ENCODE results near the gene MBD3L3.
"Not testable (repeated sequence)": the region's sequence is repeated elsewhere in the genome, so short reads cannot be mapped to it uniquely, and the experiment has no call there.

The MBD3L3 gene

GRCh38 chr19:7030278-7030677, 28.2 kb downstream of the MBD3L3 start, which contains the start of gene MBD3L5:
Gene MBD3L5 (plus strand): TSS chr19:7030578. CDS start chr19:7030612, 34 bp downstream.
- H3K27me3 Mint-ChIP-seq, ATAC-seq, H3K4me1 Mint-ChIP-seq, H3K27ac Mint-ChIP-seq, H3K36me3 Mint-ChIP-seq, H3K9me3 Mint-ChIP-seq, H3K4me3 Mint-ChIP-seq: not testable (repeated sequence)

DNA sequence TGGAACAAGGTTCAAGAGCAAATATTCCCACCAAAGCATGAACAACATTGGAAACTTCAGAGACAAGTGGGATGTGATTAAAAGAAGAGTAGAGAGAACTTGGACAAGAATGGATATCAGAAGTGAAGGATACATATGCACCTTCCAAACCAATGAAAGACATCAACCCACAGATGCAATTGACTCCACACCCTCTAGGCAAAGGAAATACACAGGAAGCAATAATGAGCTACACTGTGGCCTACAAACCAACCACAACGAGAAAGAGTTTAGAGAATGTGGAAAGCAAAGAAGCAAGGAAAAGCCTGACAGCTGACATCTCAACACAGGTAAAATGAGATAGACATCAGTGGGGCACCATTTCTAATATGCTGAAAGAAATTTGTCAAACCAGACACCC, 29.7 kb downstream of the MBD3L3 start:
- ATAC-seq, H3K27ac Mint-ChIP-seq, H3K36me3 Mint-ChIP-seq, H3K9me3 Mint-ChIP-seq, H3K27me3 Mint-ChIP-seq, H3K4me3 Mint-ChIP-seq, H3K4me1 Mint-ChIP-seq: not testable (repeated sequence)

- H3K36me3 Mint-ChIP-seq, H3K4me3 Mint-ChIP-seq, H3K27me3 Mint-ChIP-seq, H3K9me3 Mint-ChIP-seq, H3K4me1 Mint-ChIP-seq, ATAC-seq, H3K27ac Mint-ChIP-seq: not testable (repeated sequence)
These were observed 37.1 kb downstream of the MBD3L3 start, which contains the start of gene MBD3L2B for GRCh38 chr19:7021331-7021730. Gene MBD3L2B (minus strand): TSS chr19:7021431. CDS start chr19:7021397, 34 bp downstream.

GRCh38 chr19:7018828-7019227, 39.6 kb downstream of the MBD3L3 start:
- H3K27me3 Mint-ChIP-seq, result peaks cover 7% of the 10 kb centered on the region
- H3K9me3 Mint-ChIP-seq, result no peaks in the 10 kb centered on the region
- ATAC-seq, result no peak
- H3K27ac Mint-ChIP-seq, result no peak overlapping the region
- H3K4me1 Mint-ChIP-seq, result no peaks in the 10 kb centered on the region
- no peaks in the 10 kb centered on the region for H3K36me3 Mint-ChIP-seq
- H3K4me3 Mint-ChIP-seq, result no peak overlapping the region

GRCh38 chr19:7013678-7014077, 44.8 kb downstream of the MBD3L3 start:
- Mint-ChIP-seq H3K4me3 (no peak overlapping the region), H3K36me3 (no peaks in the 10 kb centered on the region), H3K9me3 (no peaks in the 10 kb centered on the region), H3K27ac (no peak overlapping the region), H3K4me1 (peaks cover 11% of the 10 kb centered on the region), H3K27me3 (peaks cover 7% of the 10 kb centered on the region)
- ATAC-seq, result no peak

DNA sequence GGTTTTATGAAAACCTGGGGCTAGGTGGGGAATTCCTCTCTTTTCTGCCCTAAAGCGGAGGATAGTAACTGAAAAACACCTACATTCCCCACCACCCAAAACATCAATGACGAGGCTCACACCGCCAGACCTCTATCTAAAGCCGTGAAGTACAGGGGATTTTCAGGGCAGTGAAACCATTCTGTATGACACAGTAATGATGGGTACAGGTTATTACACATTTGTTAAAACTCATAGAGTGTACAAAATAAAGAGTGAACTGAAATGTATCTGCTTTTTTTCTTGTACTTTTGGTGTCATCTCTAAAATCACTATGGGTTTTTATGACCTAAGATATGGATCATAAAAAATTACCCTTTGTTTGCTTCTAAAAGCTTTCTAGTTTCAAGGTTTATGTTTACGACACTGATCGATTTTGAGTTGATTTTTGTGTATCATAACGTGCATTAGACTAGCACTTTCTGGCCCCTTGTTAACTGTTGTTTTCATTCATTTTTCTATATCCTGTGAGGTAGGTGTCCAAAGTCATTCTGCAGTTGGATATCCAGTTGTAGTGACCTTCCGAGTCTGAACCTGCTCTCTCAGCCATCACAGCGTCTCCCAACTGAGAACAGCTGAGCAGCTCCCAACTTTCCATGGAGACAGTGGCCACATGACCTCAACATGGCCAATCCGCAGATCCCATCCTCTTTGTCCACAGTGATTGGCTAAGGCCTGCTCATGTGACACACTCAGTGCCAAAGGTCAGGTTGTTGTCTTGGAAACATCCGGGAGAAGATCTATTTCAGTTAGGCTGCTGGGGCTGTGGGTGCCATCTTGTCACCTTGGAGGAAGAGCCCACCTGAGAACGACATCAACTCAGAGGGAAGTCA, 47.5 kb downstream of the MBD3L3 start:
- ATAC-seq, result peak; percentile 59
- Mint-ChIP-seq H3K9me3 (peaks cover 6% of the 10 kb centered on the region), H3K4me3 (no peak overlapping the region), H3K27ac (peak overlapping the region; percentile 19), H3K27me3 (peaks cover 13% of the 10 kb centered on the region), H3K36me3 (no peaks in the 10 kb centered on the region), H3K4me1 (peaks cover 18% of the 10 kb centered on the region)

- no peak overlapping the region for H3K27ac Mint-ChIP-seq
- H3K36me3 Mint-ChIP-seq, result no peaks in the 10 kb centered on the region
- peaks cover 6% of the 10 kb centered on the region for H3K9me3 Mint-ChIP-seq
- H3K4me3 Mint-ChIP-seq, result no peak overlapping the region
- ATAC-seq, result no peak
- peaks cover 18% of the 10 kb centered on the region for H3K4me1 Mint-ChIP-seq
- peaks cover 7% of the 10 kb centered on the region for H3K27me3 Mint-ChIP-seq
These were observed 50.6 kb downstream of the MBD3L3 start for GRCh38 chr19:7007859-7008258.
